Diencephalon (tissue), 1 donor: ENCODE measurements around the gene NTNG1. TPM values are rescaled to one million over a fixed set of nuclear protein-coding genes. Genes with fewer than 3 reads are reported as not detected.

Source experiments
- small RNA-seq: library from RNA; depleted of rRNA; stranded (forward); fragments of <200 nt; gene quantifications from one replicate; pipeline ENCODE3, GENCODE V24; 2014
- total RNA-seq: library from RNA; depleted of rRNA; stranded (reverse); fragments of >200 nt; gene quantifications from one replicate; pipeline ENCODE4 v1.2.3, GENCODE V29; 2014

The NTNG1 gene
- 129 TPM for total RNA-seq

GRCh38 chr1:107140703-107141490, at the start of gene NTNG1:
Gene NTNG1, plus strand, starts transcription at chr1:107141039.

Small RNA genes lying within 50 kb of the gene (small RNA-seq; reads per million reads assigned to genes)
- 0.15 reads per million for gene AC114491.1

Other genes starting within 250 kb of the NTNG1 start
- gene PRMT6, start 84.4 kb upstream of the NTNG1 start, total RNA-seq, result 36.2 TPM